HG03460 (cell line): ENCODE results near the gene GUCA1C.

Source experiments
- ATAC-seq: cut with Tn5 transposase; IDR thresholded peaks from one replicate; pipeline ENCODE4 v1.9.1; 2021; ENCODE audit not compliant: unreplicated experiment

GUCA1C gene

GRCh38 chr3:108953700-108954099 is at the start of gene GUCA1C:
Gene GUCA1C (minus strand): TSS chr3:108953879. CDS start chr3:108953762, 117 bp downstream.
- ATAC-seq: no peak

- no peak for ATAC-seq
Measured at GRCh38 chr3:108998436-108998835, 44.8 kb upstream of the GUCA1C start.

GRCh38 chr3:108985844-108986243 is 32.2 kb upstream of the GUCA1C start:
- ATAC-seq: no peak

GRCh38 chr3:108983051-108983450 is 29.4 kb upstream of the GUCA1C start:
- ATAC-seq: no peak

GRCh38 chr3:108976058-108976457 is 22.4 kb upstream of the GUCA1C start:
- ATAC-seq: no peak

- no peak for ATAC-seq
Measured at GRCh38 chr3:108973019-108973418, 19.3 kb upstream of the GUCA1C start.

- ATAC-seq: no peak
Measured at GRCh38 chr3:108972482-108972881, 18.8 kb upstream of the GUCA1C start.

GRCh38 chr3:108970561-108970960 is 16.9 kb upstream of the GUCA1C start:
- no peak for ATAC-seq

GRCh38 chr3:108966773-108967172 is 13.1 kb upstream of the GUCA1C start:
- ATAC-seq: no peak

GRCh38 chr3:108959017-108959416 is 5.3 kb upstream of the GUCA1C start:
- no peak for ATAC-seq

GRCh38 chr3:108953210-108953609 is 469 bp downstream of the GUCA1C start:
- ATAC-seq: no peak

GRCh38 chr3:108951820-108952501 is 1.7 kb downstream of the GUCA1C start:
- ATAC-seq: no peak

GRCh38 chr3:108947855-108948254 is 5.8 kb downstream of the GUCA1C start:
- ATAC-seq: no peak

GRCh38 chr3:108946292-108947285 is 7.1 kb downstream of the GUCA1C start:
- no peak for ATAC-seq

- no peak for ATAC-seq
Measured at GRCh38 chr3:108940568-108941263, 13.0 kb downstream of the GUCA1C start.

GRCh38 chr3:108940166-108940565 is 13.5 kb downstream of the GUCA1C start:
- no peak for ATAC-seq

- no peak for ATAC-seq
Measured at GRCh38 chr3:108936924-108937689, 16.6 kb downstream of the GUCA1C start.

- no peak for ATAC-seq
Measured at GRCh38 chr3:108931035-108931434, 22.6 kb downstream of the GUCA1C start.

- ATAC-seq: no peak
Measured at GRCh38 chr3:108918866-108919265, 34.8 kb downstream of the GUCA1C start.

- ATAC-seq: peak; percentile 87
Measured at GRCh38 chr3:108914774-108915641, 38.7 kb downstream of the GUCA1C start.
